Activated CD4-positive, alpha-beta T cell treated with anti-CD3 and anti-CD28 coated beads, Interleukin-2, amount 10 ng/mL, durations not matched to agents 24 days and 14 days (primary cell): ENCODE data around the gene IFIT2. TPM values are rescaled to one million over a fixed set of nuclear protein-coding genes. Genes with fewer than 3 reads are reported as not detected.
A peak's percentile ranks its signal among the peaks of the same experiment; 100 is the strongest.
"Not testable (repeated sequence)": the region's sequence is repeated elsewhere in the genome, so short reads cannot be mapped to it uniquely, and the experiment has no call there.

Experiments
- DNase-seq: peaks from one replicate; pipeline ENCODE4 v3.0.0; 2022
- H3K27ac Mint-ChIP-seq: one replicate; pipeline ENCODE4 v1.8.0; 2022; ENCODE audit warnings: mild to moderate bottlenecking, mixed read lengths
- H3K27me3 Mint-ChIP-seq: one replicate; pipeline ENCODE4 v1.8.0; 2022; ENCODE audit warnings: mixed read lengths
- H3K36me3 Mint-ChIP-seq: one replicate; pipeline ENCODE4 v1.8.0; 2022; ENCODE audit warnings: low read depth, mild to moderate bottlenecking, mixed read lengths
- H3K4me1 Mint-ChIP-seq: one replicate; pipeline ENCODE4 v1.8.0; 2021; ENCODE audit warnings: mixed read lengths
- H3K4me3 Mint-ChIP-seq: one replicate; pipeline ENCODE4 v1.8.0; 2022; ENCODE audit warnings: mild to moderate bottlenecking, moderate library complexity, mixed read lengths
- H3K9me3 Mint-ChIP-seq: one replicate; pipeline ENCODE4 v1.8.0; 2021; ENCODE audit warnings: mixed read lengths
- intact Hi-C: fragments of 100-400 bp; cut with micrococcal nuclease; formaldehyde crosslinking; loops from one replicate; pipeline ENCODE4 v1.15.1; 2023
- total RNA-seq: library from RNA; stranded (reverse); gene quantifications from 2 replicates; pipeline ENCODE4 v1.2.3, GENCODE V29; 2022

IFIT2 gene
- total RNA-seq, 1 donor from 2014 or later = 0.40 TPM

DNA sequence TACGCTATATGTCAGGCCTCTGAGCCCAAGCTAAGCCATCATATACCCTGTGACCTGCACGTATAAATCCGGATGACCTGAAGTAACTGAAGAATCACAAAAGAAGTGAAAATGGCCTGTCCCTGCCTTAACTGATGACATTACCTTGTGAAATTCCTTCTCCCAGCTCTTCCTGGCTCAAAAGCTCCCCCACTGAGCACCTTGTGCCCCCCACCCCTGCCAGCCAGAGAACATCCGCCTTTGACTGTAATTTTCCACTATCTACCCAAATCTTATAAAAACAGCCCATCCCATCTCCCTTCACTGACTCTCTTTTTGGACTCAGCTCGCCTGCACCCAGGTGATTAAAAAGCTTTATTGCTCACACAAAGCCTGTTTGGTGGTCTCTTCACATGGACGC lies 17.1 kb upstream of the IFIT2 start:
- H3K4me1 Mint-ChIP-seq, H3K36me3 Mint-ChIP-seq, H3K27ac Mint-ChIP-seq, H3K4me3 Mint-ChIP-seq, H3K9me3 Mint-ChIP-seq, intact Hi-C loops, DNase-seq: not testable (repeated sequence)
- H3K27me3 Mint-ChIP-seq = peaks cover 24% of the 10 kb centered on the region

DNA sequence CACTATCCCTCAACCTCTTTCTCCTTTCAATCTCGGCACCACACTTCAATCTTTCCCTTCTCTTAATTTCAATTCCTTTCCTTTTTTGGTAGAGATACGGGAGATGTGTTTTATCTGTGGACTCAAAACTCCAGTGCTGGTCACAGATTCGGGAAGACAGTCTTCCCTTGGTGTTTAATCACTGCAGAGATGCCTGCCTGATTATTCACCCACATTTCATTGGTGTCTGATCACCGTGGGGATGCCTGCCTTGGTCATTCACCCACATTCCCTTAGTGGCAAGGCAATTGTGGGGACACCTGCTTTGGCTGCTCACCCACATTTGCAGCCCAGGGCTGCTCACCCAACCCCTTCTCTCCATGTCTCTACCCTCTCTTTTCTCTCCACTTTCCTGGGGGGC lies 16.5 kb upstream of the IFIT2 start:
- H3K4me3 Mint-ChIP-seq, H3K4me1 Mint-ChIP-seq, DNase-seq, H3K27ac Mint-ChIP-seq, intact Hi-C loops, H3K36me3 Mint-ChIP-seq, H3K9me3 Mint-ChIP-seq: not testable (repeated sequence)
- peaks cover 24% of the 10 kb centered on the region for H3K27me3 Mint-ChIP-seq

DNA sequence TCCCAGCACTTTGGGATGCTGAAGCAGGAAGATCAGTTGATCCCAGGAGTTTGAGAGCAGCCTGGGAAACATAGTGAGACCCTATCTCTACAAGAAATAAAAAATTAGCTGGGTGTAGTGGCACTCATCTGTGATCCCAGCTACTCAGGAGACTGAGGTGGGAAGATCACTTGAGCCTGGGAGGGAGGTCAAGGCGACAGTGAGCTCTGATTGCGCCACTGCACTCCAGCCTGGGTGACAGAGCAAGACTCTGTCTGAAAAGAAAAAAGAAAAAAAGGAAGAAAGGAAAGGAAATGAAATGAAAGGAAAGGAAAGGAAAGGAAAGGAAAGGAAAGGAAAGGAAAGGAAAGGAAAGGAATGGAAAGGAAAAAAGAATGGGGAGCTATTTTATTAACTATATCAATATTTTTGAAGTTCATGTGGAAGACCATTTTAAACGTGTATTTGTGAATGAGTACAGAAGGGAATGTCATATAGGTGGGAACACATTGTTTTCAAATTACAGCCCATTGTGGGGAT lies 7.1 kb upstream of the IFIT2 start:
- H3K27ac Mint-ChIP-seq = no peak overlapping the region
- H3K4me3 Mint-ChIP-seq = no peak overlapping the region
- no peak for DNase-seq
- peaks cover 14% of the 10 kb centered on the region for H3K4me1 Mint-ChIP-seq
- H3K9me3 Mint-ChIP-seq = peaks cover 10% of the 10 kb centered on the region
- H3K27me3 Mint-ChIP-seq = peaks cover 16% of the 10 kb centered on the region
- intact Hi-C loops = loop anchor here (10.0 kb wide), 1 partner anchor 270 kb away; no protein-coding TSS in a partner anchor
- peaks cover 6% of the 10 kb centered on the region for H3K36me3 Mint-ChIP-seq

DNA sequence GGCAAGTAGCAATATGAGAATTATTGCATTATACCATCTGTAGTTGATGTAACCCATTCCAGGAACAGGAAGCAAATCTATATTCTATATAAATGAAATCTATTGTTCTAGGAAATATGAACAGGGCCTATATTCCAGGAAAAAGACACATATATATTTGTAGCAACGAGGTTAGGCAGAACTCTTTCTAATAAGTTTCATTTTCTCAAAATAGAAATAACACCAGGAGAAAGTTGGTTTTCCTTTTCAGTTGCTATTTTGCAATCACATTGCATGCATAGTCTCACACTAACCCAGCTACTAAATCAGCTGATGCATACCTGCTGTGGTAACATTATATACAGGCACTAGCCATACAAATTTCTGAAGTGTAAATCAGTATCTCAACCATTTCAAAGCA lies 6.2 kb upstream of the IFIT2 start:
- intact Hi-C loops = loop anchor here (10.0 kb wide), 1 partner anchor 269 kb away; no protein-coding TSS in a partner anchor
- H3K9me3 Mint-ChIP-seq = peaks cover 10% of the 10 kb centered on the region
- peaks cover 14% of the 10 kb centered on the region for H3K4me1 Mint-ChIP-seq

DNA sequence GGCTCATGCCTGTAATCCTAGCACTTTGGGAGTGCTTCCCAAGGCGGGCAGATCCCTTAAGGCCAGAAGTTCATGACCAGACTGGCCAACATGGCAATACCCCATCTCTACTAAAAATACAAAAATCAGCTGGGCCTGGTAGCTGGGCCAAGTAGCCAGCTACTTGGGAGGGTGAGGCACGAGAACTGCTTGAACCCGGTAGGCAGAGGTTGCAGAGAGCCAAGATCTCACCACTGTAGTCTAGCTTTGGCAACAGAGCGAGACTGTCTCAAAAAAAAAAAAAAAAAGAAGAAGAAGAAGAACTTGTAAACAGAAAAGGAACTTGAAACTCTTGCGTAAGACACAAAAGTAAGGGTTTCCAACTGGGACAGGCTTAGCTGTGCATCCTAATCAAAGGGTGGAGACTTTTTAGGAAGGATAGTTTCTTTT lies 5.6 kb upstream of the IFIT2 start:
- Mint-ChIP-seq H3K9me3 (peaks cover 10% of the 10 kb centered on the region), H3K27ac (no peak overlapping the region), H3K4me3 (no peak overlapping the region), H3K36me3 (peaks cover 6% of the 10 kb centered on the region), H3K4me1 (peaks cover 18% of the 10 kb centered on the region), H3K27me3 (peaks cover 16% of the 10 kb centered on the region)
- DNase-seq = no peak
- intact Hi-C loops = loop anchor here (10.0 kb wide), 1 partner anchor 269 kb away; no protein-coding TSS in a partner anchor

More for the DNA sequence above, 6.2 kb upstream of the IFIT2 start:
- Mint-ChIP-seq H3K36me3 (peaks cover 6% of the 10 kb centered on the region), H3K27ac (no peak overlapping the region), H3K4me3 (no peak overlapping the region), H3K27me3 (peaks cover 16% of the 10 kb centered on the region)
- DNase-seq = no peak

DNA sequence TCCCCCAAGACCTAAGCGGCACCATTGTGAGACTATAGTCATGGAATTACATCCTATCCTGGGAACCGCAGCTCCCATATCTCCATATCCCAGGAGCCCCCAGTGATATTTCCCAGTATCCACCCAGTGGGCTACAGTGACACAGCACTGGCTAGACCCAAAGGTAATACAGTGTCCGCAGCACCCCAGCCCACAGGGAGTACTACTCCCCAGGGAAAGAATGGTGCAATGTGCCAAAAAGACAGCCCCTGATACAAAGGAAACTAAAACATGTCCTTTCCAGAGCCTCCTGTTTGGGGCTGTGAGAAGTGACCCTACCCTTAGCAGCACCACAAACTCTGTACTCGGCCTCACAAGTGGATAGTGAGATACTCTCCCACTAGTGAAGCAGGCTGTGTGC lies 4.5 kb upstream of the IFIT2 start:
- intact Hi-C loops = loop anchor here (10.0 kb wide), 1 partner anchor 267 kb away; no protein-coding TSS in a partner anchor
- peaks cover 6% of the 10 kb centered on the region for H3K36me3 Mint-ChIP-seq
- no peak for DNase-seq

DNA sequence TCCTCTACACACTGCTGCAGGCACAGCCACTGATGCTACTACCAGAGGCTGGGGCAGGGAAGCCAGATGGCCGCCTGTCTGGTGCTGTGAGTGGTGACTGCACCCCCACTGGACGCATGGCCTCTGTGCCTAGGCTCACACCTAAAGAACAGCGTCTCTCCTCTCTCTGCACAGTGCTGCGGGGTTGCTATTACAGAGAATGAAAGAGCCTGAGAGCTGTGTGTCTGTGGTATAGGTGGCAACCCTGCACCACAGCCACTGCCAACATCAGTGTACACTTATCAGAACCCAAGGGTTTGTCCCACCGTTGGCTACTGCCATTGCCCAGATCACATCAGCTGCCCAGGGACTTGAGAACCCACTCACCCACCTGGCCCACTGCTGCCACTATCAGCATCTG lies 4.1 kb upstream of the IFIT2 start:
- no peak overlapping the region for H3K27ac Mint-ChIP-seq
- DNase-seq = no peak
- peaks cover 33% of the 10 kb centered on the region for H3K4me1 Mint-ChIP-seq
- intact Hi-C loops = loop anchor here (10.0 kb wide), 1 partner anchor 267 kb away; no protein-coding TSS in a partner anchor
- no peak overlapping the region for H3K4me3 Mint-ChIP-seq
- peaks cover 14% of the 10 kb centered on the region for H3K27me3 Mint-ChIP-seq
- peaks cover 10% of the 10 kb centered on the region for H3K9me3 Mint-ChIP-seq
- peaks cover 6% of the 10 kb centered on the region for H3K36me3 Mint-ChIP-seq

More for the DNA sequence above, 4.5 kb upstream of the IFIT2 start:
- H3K27ac Mint-ChIP-seq = no peak overlapping the region
- peaks cover 10% of the 10 kb centered on the region for H3K9me3 Mint-ChIP-seq
- peaks cover 28% of the 10 kb centered on the region for H3K4me1 Mint-ChIP-seq
- H3K27me3 Mint-ChIP-seq = peaks cover 16% of the 10 kb centered on the region
- no peak overlapping the region for H3K4me3 Mint-ChIP-seq

DNA sequence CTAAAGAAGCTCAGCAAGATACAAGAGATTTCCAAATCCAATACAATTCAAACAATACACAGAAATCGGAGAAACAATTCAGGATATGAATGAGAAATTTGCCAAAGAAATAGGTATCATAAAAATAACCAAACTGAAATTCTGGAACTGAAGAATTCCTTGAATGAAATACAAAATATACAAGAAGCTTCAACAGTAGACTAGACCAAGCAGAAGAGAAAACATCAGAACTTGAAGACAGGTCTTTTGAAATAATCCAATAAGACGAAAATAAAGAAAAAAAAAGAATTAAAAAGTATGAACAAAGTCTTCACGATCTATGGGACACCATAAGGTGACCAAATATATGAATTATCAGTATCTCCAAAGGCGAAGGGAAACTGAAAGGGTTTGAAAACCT lies 2.8 kb upstream of the IFIT2 start:
- Mint-ChIP-seq H3K4me3 (no peak overlapping the region), H3K27me3 (peaks cover 16% of the 10 kb centered on the region), H3K36me3 (peaks cover 6% of the 10 kb centered on the region), H3K9me3 (peaks cover 10% of the 10 kb centered on the region), H3K27ac (no peak overlapping the region), H3K4me1 (peaks cover 40% of the 10 kb centered on the region)
- no peak for DNase-seq
- intact Hi-C loops = loop anchor here (10.0 kb wide), 1 partner anchor 266 kb away; no protein-coding TSS in a partner anchor

DNA sequence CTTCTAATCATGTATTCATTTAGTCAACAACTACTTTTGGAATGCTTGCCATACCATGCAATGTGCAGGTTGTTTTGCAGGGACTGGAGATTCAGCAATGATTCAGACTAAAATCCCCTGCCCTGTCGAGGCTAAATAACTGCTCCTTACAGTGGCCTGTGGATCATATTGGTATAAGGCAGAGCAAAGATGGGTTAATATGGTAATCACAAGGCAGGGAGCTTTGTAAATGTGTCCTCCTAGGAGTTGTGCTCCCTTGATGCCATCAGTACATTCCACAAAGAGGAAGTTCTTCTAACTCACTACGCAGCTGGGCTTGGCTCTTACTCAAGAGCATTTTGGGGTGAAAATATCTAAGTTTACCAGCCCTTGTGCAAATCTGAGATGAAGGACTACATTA lies 614 bp upstream of the IFIT2 start:
- Mint-ChIP-seq H3K4me3 (peak overlapping the region; percentile 85), H3K9me3 (peaks cover 10% of the 10 kb centered on the region), H3K27ac (no peak overlapping the region), H3K36me3 (peaks cover 11% of the 10 kb centered on the region), H3K4me1 (peaks cover 37% of the 10 kb centered on the region), H3K27me3 (peaks cover 14% of the 10 kb centered on the region)
- DNase-seq = no peak
- intact Hi-C loops = loop anchor here (1.0 kb wide), 1 partner anchor 31 kb away; no protein-coding TSS in a partner anchor

DNA sequence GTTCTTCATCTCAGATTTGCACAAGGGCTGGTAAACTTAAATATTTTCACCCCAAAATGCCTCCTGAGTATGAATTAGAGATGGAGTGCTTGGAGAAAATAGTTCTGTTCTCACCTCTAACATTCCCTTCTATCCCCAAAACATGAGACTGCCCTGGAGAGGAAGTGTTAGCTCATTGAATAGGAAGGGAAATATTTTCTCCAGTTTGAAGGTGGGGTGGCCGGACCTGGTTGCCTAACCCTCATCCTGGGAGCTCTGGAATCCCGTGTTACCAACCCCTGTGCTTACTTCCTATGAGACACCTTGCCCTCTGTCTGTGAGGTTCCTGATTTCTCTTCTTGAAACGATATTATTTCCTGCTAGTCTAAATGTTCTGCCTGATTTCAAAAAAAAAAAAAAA lies 779 bp downstream of the IFIT2 start:
- H3K4me1 Mint-ChIP-seq = peaks cover 34% of the 10 kb centered on the region
- no peak overlapping the region for H3K27ac Mint-ChIP-seq
- peak overlapping the region; percentile 85 for H3K4me3 Mint-ChIP-seq
- peaks cover 23% of the 10 kb centered on the region for H3K36me3 Mint-ChIP-seq
- intact Hi-C loops = no loop called here
- H3K9me3 Mint-ChIP-seq = peaks cover 10% of the 10 kb centered on the region
- DNase-seq = no peak
- peaks cover 10% of the 10 kb centered on the region for H3K27me3 Mint-ChIP-seq

DNA sequence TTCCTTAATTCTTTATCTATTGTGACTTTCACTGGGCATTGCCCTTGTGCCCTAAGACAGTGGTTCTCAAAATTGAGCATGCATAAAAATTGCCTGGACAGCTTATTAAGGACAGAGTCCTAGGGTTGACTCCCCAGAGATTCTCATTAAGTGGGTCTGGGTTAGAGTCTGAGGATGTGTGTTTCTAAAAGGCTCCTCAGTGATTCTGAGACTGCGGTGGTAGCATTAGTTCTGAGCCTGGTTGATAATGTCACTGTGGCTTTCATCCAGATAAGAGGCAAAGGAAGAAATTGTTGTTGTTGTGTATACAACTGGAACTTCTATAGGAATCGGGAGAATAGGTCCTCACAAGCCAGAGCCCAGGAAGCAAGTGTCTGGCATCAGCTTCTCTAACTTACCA lies 1.3 kb downstream of the IFIT2 start:
- Mint-ChIP-seq H3K36me3 (peaks cover 27% of the 10 kb centered on the region), H3K4me1 (peaks cover 34% of the 10 kb centered on the region), H3K4me3 (peak overlapping the region; percentile 85), H3K9me3 (peaks cover 8% of the 10 kb centered on the region), H3K27ac (no peak overlapping the region), H3K27me3 (peaks cover 10% of the 10 kb centered on the region)
- intact Hi-C loops = no loop called here
- DNase-seq = no peak

DNA sequence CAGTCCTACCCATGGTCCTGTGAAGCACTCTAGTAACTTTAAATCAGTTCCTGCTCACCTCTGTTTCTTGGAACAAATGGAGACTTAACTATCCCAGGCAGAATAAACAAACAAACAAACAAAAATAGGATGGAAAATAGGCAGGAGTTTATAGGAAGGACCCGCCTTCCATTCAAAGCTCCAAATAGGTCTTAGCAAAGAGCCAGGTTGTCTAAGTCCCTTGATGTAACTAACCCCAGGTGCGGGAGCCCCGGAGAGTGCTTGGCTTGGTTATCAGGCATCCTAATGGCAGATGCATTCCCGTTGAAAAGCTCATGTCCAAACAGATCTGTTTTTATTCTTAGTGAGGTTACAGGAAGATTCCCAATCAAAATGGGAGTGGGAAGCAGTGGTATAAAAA lies 2.2 kb downstream of the IFIT2 start:
- Mint-ChIP-seq H3K27ac (no peak overlapping the region), H3K9me3 (peaks cover 4% of the 10 kb centered on the region), H3K4me1 (peaks cover 34% of the 10 kb centered on the region), H3K36me3 (peaks cover 26% of the 10 kb centered on the region), H3K4me3 (peak overlapping the region; percentile 85), H3K27me3 (peaks cover 7% of the 10 kb centered on the region)
- intact Hi-C loops = no loop called here
- DNase-seq = no peak

DNA sequence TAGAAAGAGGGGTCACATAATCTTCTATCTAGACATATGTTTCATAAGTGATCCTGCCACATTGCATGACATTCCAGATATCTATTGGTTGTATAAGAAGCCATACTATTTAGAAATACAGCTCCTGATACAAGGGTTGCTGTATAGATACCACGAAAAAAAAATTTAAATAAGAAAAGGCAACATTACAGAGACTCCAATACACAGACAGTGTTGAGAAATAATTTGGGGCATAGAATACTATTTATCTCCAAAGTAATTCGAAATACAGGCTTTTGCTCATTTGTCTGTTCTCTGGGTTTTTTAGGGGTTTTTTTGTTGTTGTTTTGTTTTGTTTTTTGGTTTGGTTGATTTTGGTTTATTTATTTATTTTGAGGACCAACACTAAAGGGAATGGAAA lies 2.6 kb downstream of the IFIT2 start:
- Mint-ChIP-seq H3K27ac (no peak overlapping the region), H3K27me3 (peaks cover 7% of the 10 kb centered on the region), H3K4me3 (no peak overlapping the region), H3K36me3 (peaks cover 26% of the 10 kb centered on the region), H3K9me3 (peaks cover 1% of the 10 kb centered on the region), H3K4me1 (peaks cover 34% of the 10 kb centered on the region)
- intact Hi-C loops = no loop called here
- no peak for DNase-seq

DNA sequence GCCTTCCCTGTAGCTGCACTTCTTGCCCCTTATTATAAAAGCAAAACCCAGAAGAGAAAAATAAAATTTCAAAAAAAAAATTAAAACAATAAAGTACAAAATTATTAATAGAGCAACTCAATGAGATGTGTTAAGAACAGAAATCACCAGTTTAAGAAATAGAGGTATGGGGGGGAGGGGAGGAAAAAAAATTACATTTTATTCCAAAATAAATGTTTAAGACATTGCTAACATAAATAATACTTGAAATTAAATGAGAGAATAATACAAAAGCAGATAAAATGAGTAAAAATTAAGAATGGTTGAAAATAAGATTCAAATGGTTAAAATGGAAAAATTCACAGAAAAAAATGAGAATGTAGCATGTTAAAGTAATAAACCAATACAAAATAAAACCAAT lies 3.1 kb downstream of the IFIT2 start:
- H3K4me3 Mint-ChIP-seq = no peak overlapping the region
- DNase-seq = no peak
- no peaks in the 10 kb centered on the region for H3K9me3 Mint-ChIP-seq
- intact Hi-C loops = no loop called here
- peaks cover 26% of the 10 kb centered on the region for H3K36me3 Mint-ChIP-seq
- peaks cover 34% of the 10 kb centered on the region for H3K4me1 Mint-ChIP-seq
- H3K27me3 Mint-ChIP-seq = peaks cover 7% of the 10 kb centered on the region
- H3K27ac Mint-ChIP-seq = no peak overlapping the region
